Thyroid gland (tissue), 4 donors: ENCODE results near the gene UBL4B.

Source experiments
- CTCF ChIP-seq, 6 experiments: fragments of 200-600 bp in 3 of 6; fragments of 450-650 bp in 3 of 6; sonication (generic) in 3 of 6; IDR thresholded peaks; one replicate each; pipeline ENCODE4 v1.5.1; 2016 to 2019; ENCODE audit warnings: antibody characterized with exemption in 6 of 6, mild to moderate bottlenecking in 2 of 6, inconsistent platforms in 1 of 6, moderate library complexity in 1 of 6
- POLR2A ChIP-seq, 2 donors: fragments of 450-650 bp; IDR thresholded peaks; one replicate each; pipeline ENCODE4 v1.6.1; 2017; ENCODE audit warnings: antibody characterized with exemption in 2 of 2, mild to moderate bottlenecking in 2 of 2, moderate library complexity in 1 of 2

- TF ChIP-seq POLR2A (IDR thresholded peaks at IDR 0.05) = no peak
- no peak for TF ChIP-seq CTCF (IDR thresholded peaks at IDR 0.05)
Measured at GRCh38 chr1:110132682-110133081, 20.4 kb downstream of the UBL4B start.
